Lower leg skin (tissue), 3 donors: ENCODE measurements around the gene AGXT.

Source experiments
- POLR2A ChIP-seq, 2 donors: fragments of 450-650 bp; IDR thresholded peaks; one replicate each; pipeline ENCODE4 v1.6.1; 2016 to 2017; ENCODE audit warnings: antibody characterized with exemption in 2 of 2, mild to moderate bottlenecking in 1 of 2, moderate library complexity in 1 of 2
- TF ChIP-seq, protein P1 (sequence below), 3 donors: fragments of 450-650 bp; IDR thresholded peaks; one replicate each; pipeline ENCODE4 v1.5.1; 2016; ENCODE audit warnings: antibody characterized with exemption in 3 of 3, mild to moderate bottlenecking in 3 of 3, moderate library complexity in 2 of 3

- TF ChIP-seq, protein P1, sequence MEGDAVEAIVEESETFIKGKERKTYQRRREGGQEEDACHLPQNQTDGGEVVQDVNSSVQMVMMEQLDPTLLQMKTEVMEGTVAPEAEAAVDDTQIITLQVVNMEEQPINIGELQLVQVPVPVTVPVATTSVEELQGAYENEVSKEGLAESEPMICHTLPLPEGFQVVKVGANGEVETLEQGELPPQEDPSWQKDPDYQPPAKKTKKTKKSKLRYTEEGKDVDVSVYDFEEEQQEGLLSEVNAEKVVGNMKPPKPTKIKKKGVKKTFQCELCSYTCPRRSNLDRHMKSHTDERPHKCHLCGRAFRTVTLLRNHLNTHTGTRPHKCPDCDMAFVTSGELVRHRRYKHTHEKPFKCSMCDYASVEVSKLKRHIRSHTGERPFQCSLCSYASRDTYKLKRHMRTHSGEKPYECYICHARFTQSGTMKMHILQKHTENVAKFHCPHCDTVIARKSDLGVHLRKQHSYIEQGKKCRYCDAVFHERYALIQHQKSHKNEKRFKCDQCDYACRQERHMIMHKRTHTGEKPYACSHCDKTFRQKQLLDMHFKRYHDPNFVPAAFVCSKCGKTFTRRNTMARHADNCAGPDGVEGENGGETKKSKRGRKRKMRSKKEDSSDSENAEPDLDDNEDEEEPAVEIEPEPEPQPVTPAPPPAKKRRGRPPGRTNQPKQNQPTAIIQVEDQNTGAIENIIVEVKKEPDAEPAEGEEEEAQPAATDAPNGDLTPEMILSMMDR (IDR thresholded peaks at IDR 0.05): no peak
- TF ChIP-seq POLR2A (IDR thresholded peaks at IDR 0.05): no peak
Observed at GRCh38 chr2:240925191-240925567, 56.6 kb downstream of the AGXT start.
